Left ventricle myocardium inferior (tissue), 1 donor: ENCODE measurements around the gene TAB2. TPM values are rescaled to one million over a fixed set of nuclear protein-coding genes. Genes with fewer than 3 reads are reported as not detected.

ENCODE experiments used
- DNase-seq: peaks from one replicate; pipeline ENCODE4 v3.0.0-alpha.2; 2020
- H3K27ac ChIP-seq: fragments of 200-600 bp; replicated peaks from 2 replicates; pipeline ENCODE4 v1.8.0; 2021
- H3K27me3 ChIP-seq: fragments of 200-600 bp; 2 replicates; pipeline ENCODE4 v1.8.0; 2021; ENCODE audit warnings: low read depth
- H3K36me3 ChIP-seq: fragments of 200-600 bp; 2 replicates; pipeline ENCODE4 v1.8.0; 2021
- H3K4me1 ChIP-seq: fragments of 200-600 bp; 2 replicates; pipeline ENCODE4 v1.8.0; 2021
- H3K4me3 ChIP-seq: fragments of 200-600 bp; 2 replicates; pipeline ENCODE4 v1.8.0; 2021; ENCODE audit warnings: mild to moderate bottlenecking, moderate library complexity
- H3K9me3 ChIP-seq: fragments of 200-600 bp; replicated peaks from 2 replicates; pipeline ENCODE4 v1.8.0; 2021
- CTCF ChIP-seq: fragments of 200-600 bp; IDR thresholded peaks from 2 replicates; pipeline ENCODE4 v1.8.0; 2021; ENCODE audit warnings: antibody characterized with exemption, mild to moderate bottlenecking, borderline replicate concordance
- intact Hi-C: fragments of 100-400 bp; cut with micrococcal nuclease; formaldehyde crosslinking; loops from one replicate; pipeline ENCODE4 v1.11.0; 2022
- total RNA-seq: library from RNA; stranded (reverse); fragmentation: NEBNext Ultra II Directional; extraction: Animal tissue kit (Norgen Biotek cat#: 25700); gene quantifications from one replicate; pipeline ENCODE4 v1.2.1, GENCODE V29; 2021
- donor health status: DM: no; HTN: yes; CAD: no; lungs with severe emphysema.

TAB2 gene
- total RNA-seq, 1 donor from 2014 or later: 56.7 TPM

DNA sequence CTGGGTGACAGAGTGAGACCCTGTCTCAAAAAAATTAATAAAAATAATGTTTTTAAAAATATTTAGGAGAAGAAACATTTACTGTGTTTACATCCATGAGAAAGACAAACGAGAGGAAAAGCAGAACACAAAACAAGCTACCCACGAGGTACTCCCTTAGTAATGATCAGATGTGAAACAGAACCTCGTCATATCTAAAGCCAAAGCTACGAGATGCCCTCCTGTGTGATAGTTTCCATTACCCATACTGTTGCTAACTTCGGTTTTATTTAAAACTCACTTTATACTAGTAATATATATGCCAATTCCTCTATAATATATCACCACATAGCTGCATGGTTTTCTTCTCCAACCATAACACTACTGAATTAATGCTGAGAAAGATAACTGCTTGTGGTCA lies 103.6 kb downstream of the TAB2 start:
- TF ChIP-seq CTCF: no peak
- intact Hi-C loops: no loop called here

DNA sequence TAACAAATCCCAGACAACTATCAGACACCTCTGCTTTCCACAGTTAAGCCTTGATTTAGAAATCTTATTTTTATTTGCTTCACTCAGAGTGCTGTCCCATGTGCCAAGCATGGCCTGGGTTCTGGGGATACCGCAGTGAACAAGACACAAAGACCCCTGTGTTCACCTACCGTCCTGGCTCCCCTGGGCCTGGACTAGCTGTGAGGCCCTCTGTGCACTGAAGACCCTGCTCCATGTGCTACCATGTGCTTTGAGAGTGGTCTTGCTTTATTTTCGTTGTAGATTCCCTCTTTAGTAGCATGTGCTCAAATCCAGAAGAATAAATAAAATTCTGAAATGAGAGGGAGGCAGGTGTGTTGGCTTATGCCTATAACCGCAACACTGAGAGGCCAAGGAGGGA lies 105.1 kb downstream of the TAB2 start:
- Histone ChIP-seq H3K4me3 (no peak overlapping the region), H3K36me3 (no peaks in the 10 kb centered on the region), H3K4me1 (peaks cover 6% of the 10 kb centered on the region), H3K9me3 (no peaks in the 10 kb centered on the region), H3K27ac (no peak overlapping the region), H3K27me3 (peaks cover 12% of the 10 kb centered on the region)
- TF ChIP-seq CTCF: no peak
- intact Hi-C loops: no loop called here
- no peak for DNase-seq

More for the DNA sequence above, 103.6 kb downstream of the TAB2 start:
- Histone ChIP-seq H3K27ac (no peak overlapping the region), H3K4me1 (peaks cover 6% of the 10 kb centered on the region), H3K4me3 (no peak overlapping the region), H3K36me3 (no peaks in the 10 kb centered on the region), H3K27me3 (peaks cover 11% of the 10 kb centered on the region), H3K9me3 (no peaks in the 10 kb centered on the region)
- DNase-seq: no peak

DNA sequence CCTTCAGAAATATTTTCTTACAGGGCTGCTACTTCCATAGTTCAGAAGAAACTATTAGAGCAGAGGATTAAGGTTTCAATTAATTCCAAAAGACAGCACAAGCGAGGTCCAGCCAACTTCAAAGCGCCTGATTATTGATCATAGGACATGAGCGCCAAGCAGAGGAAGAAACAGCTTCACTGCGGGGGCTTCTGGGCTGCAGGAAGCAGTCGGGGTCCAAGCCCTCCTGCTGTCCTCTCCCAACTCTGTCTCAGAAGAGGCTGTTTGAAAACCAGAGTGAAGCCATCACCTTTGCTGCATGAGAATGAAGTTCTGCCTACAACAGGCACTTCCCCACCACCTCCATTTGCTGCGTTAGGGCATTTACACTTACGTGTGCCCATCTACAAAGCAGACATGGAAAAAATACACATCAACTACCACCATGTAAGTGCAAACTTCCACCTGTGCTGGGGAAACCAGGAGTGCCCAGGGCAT lies 106.5 kb downstream of the TAB2 start:
- no peak for TF ChIP-seq CTCF
- Histone ChIP-seq H3K4me1 (peaks cover 6% of the 10 kb centered on the region), H3K36me3 (no peaks in the 10 kb centered on the region), H3K9me3 (no peaks in the 10 kb centered on the region), H3K27ac (peak overlapping the region; percentile 20), H3K27me3 (peaks cover 23% of the 10 kb centered on the region), H3K4me3 (no peak overlapping the region)
- intact Hi-C loops: no loop called here
- DNase-seq: no peak

DNA sequence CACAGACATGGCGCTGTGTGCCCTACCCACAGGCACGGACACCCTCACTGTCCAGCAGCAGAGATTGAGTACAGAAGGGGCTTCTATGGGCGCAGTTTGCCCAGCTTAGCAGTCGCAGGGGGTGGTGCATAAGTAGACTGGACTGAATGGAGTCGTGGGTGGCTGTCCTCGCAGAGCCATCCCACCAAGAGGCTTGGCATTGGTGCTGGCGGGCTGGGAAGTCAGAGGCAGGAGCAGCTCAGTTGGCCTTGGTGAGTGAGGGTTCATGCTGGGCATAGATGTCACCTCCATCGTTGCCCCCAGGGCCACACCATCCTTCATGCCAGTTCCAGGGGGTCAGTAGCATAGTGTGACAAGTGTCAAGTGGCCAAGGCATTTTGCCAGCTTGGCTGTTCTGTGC lies 107.7 kb downstream of the TAB2 start:
- Histone ChIP-seq H3K36me3 (no peaks in the 10 kb centered on the region), H3K27me3 (peaks cover 28% of the 10 kb centered on the region), H3K27ac (no peak overlapping the region), H3K4me1 (peaks cover 6% of the 10 kb centered on the region), H3K9me3 (no peaks in the 10 kb centered on the region), H3K4me3 (no peak overlapping the region)
- TF ChIP-seq CTCF: no peak
- DNase-seq: no peak
- intact Hi-C loops: no loop called here

DNA sequence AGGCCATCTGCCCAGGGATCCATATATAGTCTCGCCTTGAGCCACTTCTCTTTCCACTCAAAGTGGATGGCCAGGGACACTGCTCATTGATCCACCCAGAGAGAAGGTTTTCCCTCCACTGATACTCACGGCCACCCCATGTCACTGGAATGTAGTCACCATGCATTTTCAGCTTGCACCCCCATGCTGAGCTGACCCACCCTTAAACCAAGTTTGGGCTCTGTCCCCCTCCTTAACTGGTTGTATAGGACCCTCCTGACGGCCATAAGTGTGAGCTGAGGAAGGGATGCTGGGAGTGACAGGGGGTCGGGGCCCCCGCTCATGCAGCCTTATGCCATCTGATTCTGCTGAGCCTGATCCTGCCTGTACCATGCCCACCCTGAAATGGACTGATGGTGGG lies 108.2 kb downstream of the TAB2 start:
- Histone ChIP-seq H3K27ac (no peak overlapping the region), H3K27me3 (peaks cover 28% of the 10 kb centered on the region), H3K36me3 (no peaks in the 10 kb centered on the region), H3K9me3 (no peaks in the 10 kb centered on the region), H3K4me1 (peaks cover 6% of the 10 kb centered on the region), H3K4me3 (no peak overlapping the region)
- intact Hi-C loops: no loop called here
- no peak for TF ChIP-seq CTCF
- no peak for DNase-seq

DNA sequence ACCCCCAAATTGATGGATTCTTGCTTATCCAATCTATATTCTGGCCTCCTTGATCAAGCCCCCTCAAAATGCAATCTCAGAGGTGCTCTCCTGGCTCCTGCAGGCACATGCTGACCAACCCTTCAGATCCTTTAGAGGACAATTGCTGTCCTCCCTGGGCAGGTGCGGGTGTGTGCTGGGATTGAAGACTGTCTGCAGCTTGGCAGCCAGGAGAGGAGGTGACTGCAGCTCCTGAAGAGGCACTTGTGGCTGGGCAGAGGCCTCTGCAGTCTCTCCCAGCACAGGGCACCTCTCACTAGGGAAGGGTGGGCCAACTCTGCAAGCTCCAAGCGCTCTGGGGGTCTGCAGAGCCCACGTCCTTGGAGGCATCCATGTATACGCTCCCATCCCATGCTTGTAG lies 111.1 kb downstream of the TAB2 start:
- peaks cover 21% of the 10 kb centered on the region for H3K27me3 ChIP-seq
- no peaks in the 10 kb centered on the region for H3K9me3 ChIP-seq
- DNase-seq: no peak
- TF ChIP-seq CTCF: no peak
- H3K4me3 ChIP-seq: no peak overlapping the region
- H3K36me3 ChIP-seq: no peaks in the 10 kb centered on the region
- intact Hi-C loops: no loop called here
- peaks cover 10% of the 10 kb centered on the region for H3K4me1 ChIP-seq
- H3K27ac ChIP-seq: no peak overlapping the region
